NCI-H1092 treated with DMSO at 0.1 percent for 48 hours (cell line): ENCODE results near the gene HOPX.
"Not testable (repeated sequence)": the region's sequence is repeated elsewhere in the genome, so short reads cannot be mapped to it uniquely, and the experiment has no call there.

ENCODE experiments used
- DNase-seq: peaks from one replicate; lab custom pipeline; 2025; lab: John Stamatoyannopoulos, UW

Gene HOPX

DNA sequence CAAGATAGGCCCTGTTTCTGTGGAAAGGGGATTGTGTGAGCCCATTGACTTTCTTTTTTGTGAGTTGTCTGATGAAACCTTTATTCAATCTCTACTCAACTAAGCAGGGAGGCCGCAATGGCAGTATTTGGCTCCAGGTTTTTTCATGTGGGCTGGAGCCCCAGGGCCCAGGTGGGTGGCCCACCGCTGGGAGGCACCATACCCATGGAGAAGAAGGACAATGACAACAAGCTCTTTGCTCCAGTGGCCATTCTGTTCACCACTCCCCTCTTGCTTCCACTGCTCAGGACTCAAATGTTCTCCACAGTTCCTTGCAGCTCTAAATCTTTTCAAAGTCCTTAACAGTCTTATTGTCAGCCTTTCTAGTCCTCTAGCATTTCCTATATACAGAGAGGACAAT lies 54.1 kb downstream of the HOPX start:
- no peak for DNase-seq

DNA sequence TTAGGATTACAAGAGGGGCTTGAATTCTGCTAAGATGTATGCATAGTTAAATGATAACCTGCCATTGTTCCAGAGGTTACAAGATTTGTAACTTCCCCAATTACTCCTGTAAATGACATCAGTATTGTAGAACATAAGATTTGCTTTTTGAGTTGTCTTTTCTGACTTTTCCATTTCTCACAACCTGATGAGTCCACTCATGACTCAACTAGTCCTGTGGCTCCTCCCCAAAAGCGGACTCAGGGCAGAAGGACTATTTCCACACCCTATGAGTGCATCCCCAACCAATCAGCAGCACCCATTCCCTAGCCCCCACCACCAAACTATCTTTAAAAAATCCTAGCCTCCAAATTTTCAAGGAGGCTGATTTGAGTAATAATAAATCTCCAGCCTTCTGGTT lies 54.7 kb downstream of the HOPX start:
- no peak for DNase-seq

DNA sequence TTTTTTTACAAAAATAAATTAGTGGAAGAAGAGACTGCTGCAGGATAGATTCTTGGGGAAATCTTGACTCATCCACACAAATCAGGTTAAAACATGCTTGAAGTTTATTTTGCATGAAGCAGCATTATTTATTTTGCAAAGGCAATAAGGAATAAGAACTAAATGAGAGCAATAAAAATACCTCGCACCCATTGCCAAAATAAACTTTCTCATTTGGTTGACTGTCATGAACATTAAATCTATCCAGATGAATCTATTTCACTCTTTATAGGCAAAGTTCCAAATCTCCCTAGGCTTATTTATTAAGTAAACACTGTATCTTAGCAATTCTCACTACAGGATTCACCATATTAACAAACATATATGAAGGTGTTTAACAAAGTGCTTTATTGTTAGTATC lies 58.9 kb downstream of the HOPX start:
- DNase-seq: no peak

DNA sequence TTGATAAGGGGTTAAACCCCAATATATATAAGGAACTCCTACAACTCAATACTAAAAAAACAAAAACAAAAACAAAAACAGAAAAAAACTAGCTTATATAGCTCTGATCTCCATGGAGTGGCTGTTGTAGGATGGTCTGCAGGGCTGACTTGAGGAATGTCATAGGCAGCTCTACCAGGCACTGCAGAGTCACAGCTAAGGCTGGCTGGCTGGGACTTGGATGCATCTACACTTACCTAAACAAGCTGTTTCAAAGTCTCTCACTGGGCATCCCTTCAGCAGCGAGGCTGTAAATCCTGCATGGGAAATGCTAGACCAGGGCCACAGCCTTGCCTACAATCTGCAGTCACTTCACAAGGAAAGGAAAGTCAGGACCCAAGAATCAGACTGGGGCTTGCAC lies 61.3 kb downstream of the HOPX start:
- no peak for DNase-seq

DNA sequence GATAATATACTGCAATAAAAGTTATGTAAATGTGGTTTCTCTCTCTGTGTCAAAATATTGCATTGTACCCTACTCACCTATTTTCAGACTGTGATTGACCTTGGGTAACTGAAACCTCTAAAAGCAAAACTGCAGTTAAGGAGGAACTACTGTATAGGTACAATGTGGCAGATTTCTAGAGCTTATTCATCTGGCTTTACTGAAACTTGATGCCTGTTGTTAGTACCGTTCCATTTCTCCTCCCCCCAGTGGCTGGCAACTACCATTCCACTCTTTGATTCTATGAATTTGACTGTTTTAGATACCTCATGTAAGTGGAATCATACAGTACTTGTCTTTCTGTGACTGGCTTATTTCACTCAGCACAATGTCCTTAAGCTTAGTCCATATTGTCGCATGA lies 61.9 kb downstream of the HOPX start:
- DNase-seq: no peak

DNA sequence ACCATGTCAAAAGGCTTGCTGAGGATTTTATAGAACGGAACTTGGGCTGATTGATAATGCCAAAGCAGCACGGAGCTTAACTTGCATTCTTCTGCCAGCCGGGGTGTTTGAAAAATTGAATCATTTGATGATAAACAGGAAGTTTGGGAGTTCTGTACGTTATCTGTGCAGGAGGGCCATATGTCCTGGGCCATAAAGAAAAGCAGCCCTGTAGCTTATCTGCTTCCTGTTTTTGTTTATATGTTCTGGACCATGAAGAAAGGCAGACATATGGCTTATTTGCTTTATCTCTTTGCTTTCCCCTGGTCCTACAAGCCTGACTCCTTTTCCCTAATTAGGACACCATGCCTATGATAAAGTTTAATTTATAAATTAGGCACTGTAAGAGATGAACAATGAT lies 62.4 kb downstream of the HOPX start:
- DNase-seq: no peak

DNA sequence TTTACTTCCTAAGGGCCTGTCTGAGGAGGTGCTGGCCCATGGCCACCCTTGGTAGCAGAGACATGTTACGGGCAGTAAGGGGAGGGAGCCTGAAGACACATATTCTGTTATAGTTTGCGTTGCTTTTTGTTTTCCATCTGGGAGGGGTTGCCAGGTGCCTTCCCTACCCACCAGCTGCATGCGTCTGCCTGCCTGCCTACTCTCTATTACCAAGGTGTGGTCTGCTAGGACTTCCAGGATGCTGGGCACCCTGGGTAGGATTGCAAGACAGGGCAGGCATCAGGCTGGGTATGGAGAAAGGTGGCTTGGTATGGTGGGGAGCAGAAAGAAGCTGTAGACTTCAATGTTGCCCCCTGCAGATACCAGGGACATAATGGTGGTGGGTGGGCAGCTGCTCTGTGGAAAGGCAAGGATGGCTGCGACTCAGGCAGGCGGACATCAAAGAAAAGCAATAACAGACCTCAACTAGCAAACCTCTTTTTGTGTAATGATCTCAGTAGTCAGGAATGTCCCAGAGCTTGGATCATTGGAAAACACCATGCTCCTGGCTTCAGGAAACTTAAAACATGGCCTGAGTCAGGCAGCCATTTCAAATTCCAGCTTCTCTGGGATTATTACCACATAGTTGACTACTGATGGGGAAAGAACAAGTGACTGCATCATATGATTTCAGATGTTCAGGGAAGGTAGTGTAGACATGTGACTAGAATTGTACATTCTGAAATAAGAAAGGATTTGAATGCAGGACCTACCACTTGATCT lies 67.8 kb downstream of the HOPX start:
- no peak for DNase-seq

DNA sequence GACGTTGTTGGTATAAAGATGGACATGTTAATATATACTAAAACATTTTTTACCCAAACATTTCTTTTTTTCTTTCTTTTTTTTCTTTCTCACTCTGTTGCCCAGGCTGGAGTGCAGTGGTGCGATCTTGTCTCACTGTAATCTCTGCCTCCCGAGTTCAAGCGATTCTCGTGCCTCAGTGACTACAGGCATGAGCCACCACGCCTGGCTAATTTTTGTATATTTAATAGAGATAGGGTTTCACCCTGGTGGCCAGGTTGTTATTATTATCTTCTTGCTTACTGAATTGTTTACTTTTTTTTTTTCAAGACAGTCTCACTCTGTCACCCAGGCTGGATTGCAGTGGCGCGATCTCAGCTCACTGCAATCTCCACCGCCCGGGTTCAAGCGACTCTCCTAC lies 68.8 kb downstream of the HOPX start:
- no peak for DNase-seq

DNA sequence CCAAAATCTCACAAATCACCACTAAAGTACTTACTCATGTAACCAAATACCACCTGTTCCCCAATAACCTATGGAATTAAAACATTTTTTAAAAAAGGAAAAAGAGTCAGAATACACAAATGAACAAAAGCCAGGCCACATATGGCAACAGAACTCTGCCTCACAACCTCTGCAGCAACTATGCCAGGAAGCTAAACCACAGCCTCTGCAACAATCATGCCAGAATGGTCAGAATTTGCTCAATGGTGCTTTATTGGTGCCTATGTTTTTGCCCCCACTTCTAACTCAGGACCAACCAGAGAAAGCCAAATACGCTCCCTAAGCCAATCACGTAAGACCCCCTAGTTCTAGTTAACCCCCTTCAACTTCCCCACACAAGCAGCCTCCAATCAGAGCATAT lies 69.6 kb downstream of the HOPX start:
- no peak for DNase-seq

DNA sequence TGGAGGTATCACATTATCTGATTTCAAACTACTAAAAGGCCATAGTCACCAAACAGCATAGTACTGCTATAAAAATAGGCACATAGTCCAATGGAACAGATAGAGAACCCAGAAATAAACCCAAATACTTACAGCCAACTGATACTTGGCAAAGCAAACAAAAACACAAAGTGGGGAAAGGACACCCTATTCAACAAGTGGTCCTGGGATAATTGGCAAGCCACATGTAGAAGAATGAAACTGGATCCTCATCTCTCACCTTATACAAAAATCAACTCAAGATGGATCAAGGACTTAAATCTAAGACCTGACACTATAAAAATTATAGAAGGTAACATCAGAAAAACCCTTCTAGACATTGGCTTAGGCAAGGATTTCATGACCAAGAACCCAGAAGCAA lies 70.9 kb downstream of the HOPX start:
- not testable (repeated sequence) for DNase-seq

DNA sequence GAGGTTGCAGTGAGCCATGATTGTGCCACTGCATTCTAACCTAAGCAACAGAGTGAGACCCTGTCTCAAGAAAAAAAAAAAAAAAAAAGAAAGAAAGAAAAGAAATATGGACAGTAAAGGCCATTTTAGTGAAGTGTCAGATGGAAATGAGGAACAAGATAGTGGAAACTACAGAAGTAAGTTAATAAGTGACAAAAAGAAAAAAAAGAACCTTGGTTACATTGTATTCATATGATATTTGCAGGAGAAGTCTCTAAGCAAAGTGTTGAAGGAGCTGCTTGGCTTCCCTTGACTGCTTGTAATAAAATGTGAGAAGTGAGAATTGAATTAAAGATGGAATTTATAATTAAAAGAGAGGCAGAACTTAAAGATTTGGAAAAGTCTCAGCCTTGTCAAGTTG lies 73.2 kb downstream of the HOPX start:
- no peak for DNase-seq

DNA sequence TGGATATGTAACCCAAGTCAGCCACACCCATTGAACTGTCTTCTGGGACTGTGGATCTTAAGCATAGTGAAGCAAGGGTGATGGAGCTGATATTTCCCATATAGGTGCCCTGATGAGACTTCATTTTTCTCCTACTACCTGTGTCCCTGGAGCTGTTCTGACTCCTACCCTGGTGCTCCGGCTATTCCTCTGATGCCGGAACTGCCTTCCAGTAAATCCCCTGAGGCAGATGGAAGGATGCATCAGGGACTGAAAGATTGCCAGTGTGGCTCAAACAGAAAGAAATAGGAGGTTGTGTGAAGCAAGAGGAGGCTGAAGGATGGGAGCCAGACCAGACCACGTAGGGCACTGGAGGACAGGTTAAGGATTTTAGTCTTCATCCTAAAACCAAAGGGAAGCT lies 74.7 kb downstream of the HOPX start:
- DNase-seq: no peak

DNA sequence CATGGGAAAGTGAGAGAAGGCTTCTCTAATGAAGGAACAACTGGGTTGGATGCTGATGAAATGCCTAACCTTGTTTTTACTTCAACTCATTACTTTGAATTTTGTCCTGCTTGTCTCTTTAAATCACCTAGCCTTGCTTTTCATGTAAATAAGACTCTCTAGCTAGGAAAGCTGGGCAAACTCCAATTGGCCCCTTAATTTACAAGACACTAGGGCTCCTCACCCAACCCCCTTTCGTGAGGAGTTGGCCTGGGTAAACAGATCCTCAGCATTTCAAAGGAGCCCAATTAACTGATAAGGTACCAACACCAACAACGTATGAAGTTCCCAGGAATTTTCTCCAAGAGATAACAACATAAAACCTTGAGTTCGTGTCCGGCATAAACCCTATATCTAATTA lies 75.6 kb downstream of the HOPX start:
- DNase-seq: not testable (repeated sequence)

DNA sequence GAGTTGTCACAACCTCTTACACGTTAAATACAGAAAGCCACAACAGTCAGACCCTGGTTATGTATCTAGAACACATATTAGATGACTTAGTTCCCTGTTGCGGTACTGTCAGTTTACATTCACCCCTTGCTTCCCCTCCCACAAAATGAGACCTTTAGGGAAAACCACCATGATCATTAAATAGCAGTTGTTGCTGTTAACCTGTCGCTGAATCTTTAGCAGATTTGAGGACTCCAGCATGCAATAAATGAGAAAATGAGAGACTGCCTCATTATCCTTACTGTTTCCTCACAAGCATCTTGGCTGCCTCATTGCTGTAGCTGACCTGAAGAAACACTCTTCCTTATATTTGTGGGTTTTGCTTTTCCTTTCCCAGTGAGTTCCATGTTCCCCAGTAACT lies 77.8 kb downstream of the HOPX start:
- no peak for DNase-seq
